SK-N-MC (cell line): Measurements from ENCODE around the gene NWD2.

Source experiments
- EZH2 ChIP-seq: fragments of 200-600 bp; sonication (generic); IDR thresholded peaks from one replicate; pipeline ENCODE4 v1.6.1; 2017; ENCODE audit warnings: antibody characterized with exemption
- FOXP2 ChIP-seq: optimal IDR thresholded peaks from 2 replicates; pipeline ENCODE3; 2011; ENCODE audit warnings: mild to moderate bottlenecking, moderate library complexity; ENCODE audit not compliant: insufficient read depth; ENCODE audit errors: extremely low read length, control extremely low read depth

DNA sequence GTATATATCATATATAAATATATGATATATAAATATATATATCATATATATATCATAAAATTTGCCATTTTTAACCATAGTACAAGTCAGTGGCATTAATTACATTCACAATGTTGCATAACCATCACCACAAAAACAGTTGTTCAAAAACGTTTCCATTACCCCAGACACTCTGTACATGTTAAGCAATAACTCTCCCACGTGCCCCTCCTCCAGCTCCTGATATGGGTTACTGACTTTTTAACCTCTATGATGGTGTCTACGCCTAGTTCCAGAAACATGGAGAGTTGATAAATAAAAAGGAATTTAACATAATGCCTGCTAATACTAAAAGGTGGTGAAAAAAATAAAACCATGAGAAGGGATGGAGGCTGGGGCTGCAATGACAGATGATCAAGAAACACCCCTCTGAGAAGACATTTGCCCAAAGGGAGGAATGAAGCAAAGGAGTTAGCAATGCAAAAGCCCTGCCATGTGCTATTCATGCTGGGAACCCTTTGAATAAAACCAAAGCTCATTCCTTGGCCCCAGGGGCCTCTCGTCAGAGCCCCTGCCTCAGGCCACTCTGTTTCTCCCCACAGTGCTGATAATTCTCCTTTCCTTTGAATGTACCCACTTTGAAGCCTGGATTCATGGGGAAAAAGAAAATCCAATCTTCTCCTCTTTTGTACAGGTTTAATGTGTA is 144.3 kb downstream of the NWD2 start:
- TF ChIP-seq FOXP2, result no peak
- no peak for TF ChIP-seq EZH2
